ENCODE data around the gene AHCYL2.

DNA sequence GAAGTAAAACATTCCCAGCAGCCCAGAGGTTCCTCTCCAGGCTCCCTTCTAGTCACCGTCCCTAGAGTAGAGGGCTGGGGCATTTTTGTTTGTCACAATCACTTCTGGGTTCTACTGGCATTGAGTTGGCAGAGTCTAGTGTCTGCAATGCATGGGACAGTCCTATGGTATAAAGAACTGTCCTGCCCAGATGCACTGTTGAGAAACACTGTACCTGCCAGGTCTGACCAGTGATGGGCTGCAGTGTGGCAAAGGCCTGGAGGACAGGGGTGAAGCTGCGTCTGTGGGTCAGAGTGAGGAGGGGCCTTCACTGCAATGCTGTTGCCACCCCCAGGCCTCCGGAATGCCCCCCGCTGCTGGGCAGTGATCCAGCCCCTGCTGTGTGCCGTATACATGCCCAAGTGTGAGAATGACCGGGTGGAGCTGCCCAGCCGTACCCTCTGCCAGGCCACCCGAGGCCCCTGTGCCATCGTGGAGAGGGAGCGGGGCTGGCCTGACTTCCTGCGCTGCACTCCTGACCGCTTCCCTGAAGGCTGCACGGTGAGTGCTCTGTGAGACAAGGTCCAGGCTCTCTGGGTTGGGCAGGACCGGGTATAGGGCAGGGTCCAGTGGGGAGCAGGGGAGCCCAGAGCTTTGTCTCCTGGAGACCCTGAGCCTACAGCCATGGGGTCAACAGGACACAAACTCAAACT, 21.6 kb upstream of the AHCYL2 start:
- TF ChIP-seq, protein P1, sequence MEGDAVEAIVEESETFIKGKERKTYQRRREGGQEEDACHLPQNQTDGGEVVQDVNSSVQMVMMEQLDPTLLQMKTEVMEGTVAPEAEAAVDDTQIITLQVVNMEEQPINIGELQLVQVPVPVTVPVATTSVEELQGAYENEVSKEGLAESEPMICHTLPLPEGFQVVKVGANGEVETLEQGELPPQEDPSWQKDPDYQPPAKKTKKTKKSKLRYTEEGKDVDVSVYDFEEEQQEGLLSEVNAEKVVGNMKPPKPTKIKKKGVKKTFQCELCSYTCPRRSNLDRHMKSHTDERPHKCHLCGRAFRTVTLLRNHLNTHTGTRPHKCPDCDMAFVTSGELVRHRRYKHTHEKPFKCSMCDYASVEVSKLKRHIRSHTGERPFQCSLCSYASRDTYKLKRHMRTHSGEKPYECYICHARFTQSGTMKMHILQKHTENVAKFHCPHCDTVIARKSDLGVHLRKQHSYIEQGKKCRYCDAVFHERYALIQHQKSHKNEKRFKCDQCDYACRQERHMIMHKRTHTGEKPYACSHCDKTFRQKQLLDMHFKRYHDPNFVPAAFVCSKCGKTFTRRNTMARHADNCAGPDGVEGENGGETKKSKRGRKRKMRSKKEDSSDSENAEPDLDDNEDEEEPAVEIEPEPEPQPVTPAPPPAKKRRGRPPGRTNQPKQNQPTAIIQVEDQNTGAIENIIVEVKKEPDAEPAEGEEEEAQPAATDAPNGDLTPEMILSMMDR (IDR thresholded peaks at IDR 0.05) = no peak
- no peak for TF ChIP-seq POLR2A (IDR thresholded peaks at IDR 0.05)
